K562 (cell line): ENCODE results near the gene ITGAE. TPM values are rescaled to one million over a fixed set of nuclear protein-coding genes. Genes with fewer than 3 reads are reported as not detected.

ENCODE experiments used
- CREB1 ChIP-seq, 2 experiments: sonication (generic) in 1 of 2; formaldehyde crosslinking in 1 of 2; IDR thresholded peaks; 2 replicates each; pipeline versions ENCODE4 v1.6.1 to v1.8.0; 2012 to 2022; ENCODE audit warnings: inconsistent platforms in 1 of 2, mild to moderate bottlenecking in 1 of 2, missing genetic modification reagents in 1 of 2, moderate library complexity in 1 of 2
- KLF1 ChIP-seq: fragments of 450-650 bp; IDR thresholded peaks from 2 replicates; pipeline ENCODE4 v1.6.1; 2016; ENCODE audit warnings: missing genetic modification characterization, missing compliant biosample characterization
- MEIS2 ChIP-seq: fragments of 450-650 bp; IDR thresholded peaks from 2 replicates; pipeline ENCODE4 v1.6.1; 2014; ENCODE audit warnings: mild to moderate bottlenecking; ENCODE audit not compliant: partially characterized antibody
- NFYB ChIP-seq: IDR thresholded peaks from 2 replicates; pipeline ENCODE4 v1.6.1; 2011; ENCODE audit warnings: mild to moderate bottlenecking, moderate library complexity; ENCODE audit not compliant: insufficient read length; ENCODE audit errors: extremely low read depth
- PCBP2 ChIP-seq: fragments of 200-400 bp; formaldehyde crosslinking; IDR thresholded peaks from 2 replicates; pipeline ENCODE4 v1.6.1; 2018; ENCODE audit warnings: low read length, low read depth, mild to moderate bottlenecking, moderate library complexity; ENCODE audit not compliant: poor library complexity, severe bottlenecking
- PRMT5 ChIP-seq: sonication (generic); formaldehyde crosslinking; IDR thresholded peaks from 2 replicates; pipeline ENCODE4 v1.5.0; 2020; ENCODE audit warnings: missing genetic modification reagents
- SAP30 ChIP-seq: fragments of 200-600 bp; sonication (generic); IDR thresholded peaks from 2 replicates; pipeline ENCODE4 v1.6.1; 2012; ENCODE audit warnings: borderline replicate concordance, low read depth, mild to moderate bottlenecking, moderate library complexity, low read length, control low read depth, inconsistent platforms; ENCODE audit not compliant: insufficient read depth, poor library complexity, severe bottlenecking
- U2AF2 ChIP-seq: fragments of 200-400 bp; formaldehyde crosslinking; optimal IDR thresholded peaks from 2 replicates; pipeline ENCODE3; 2017; ENCODE audit warnings: low read depth, mild to moderate bottlenecking, low read length
- ZNF175 ChIP-seq: fragments of 200-800 bp; sonication (Bioruptor generic); IDR thresholded peaks from 2 replicates; pipeline ENCODE4 v1.6.1; 2016; ENCODE audit warnings: low read depth, mild to moderate bottlenecking, missing genetic modification characterization, missing compliant biosample characterization
- ZNF212 ChIP-seq: fragments of 450-650 bp; formaldehyde crosslinking; IDR thresholded peaks from 2 replicates; pipeline ENCODE4 v1.4.0; 2020; ENCODE audit warnings: mild to moderate bottlenecking
- ZNF354B ChIP-seq: fragments of 250-450 bp; sonication (Bioruptor Pico); IDR thresholded peaks from 2 replicates; pipeline ENCODE4 v1.4.0; 2020
- ZNF436 ChIP-seq: fragments of 250-450, 450-650 bp; sonication (Bioruptor Pico); formaldehyde crosslinking; IDR thresholded peaks from 2 replicates; pipeline ENCODE4 v1.7.0; 2020; ENCODE audit warnings: mild to moderate bottlenecking
- polyA plus RNA-seq, 8 experiments: library from polyadenylated mRNA; depleted of rRNA in 4 of 8; stranded (reverse) in 5 of 8; unstranded in 3 of 8; fragments of >200 nt; fragmentation: Nextera tagmentation in 2 of 8; fragmentation: Illumina TruSeq in 1 of 8; extraction: Ambion mirVana in 2 of 8; extraction: Trizol in 1 of 8; gene quantifications; 2 replicates each; pipeline versions ENCODE4 v1.2.1 to v1.2.3, GENCODE V29; 2011 to 2014; ENCODE audit warnings: inconsistent platforms in 1 of 8, missing spikeins in 1 of 8
- total RNA-seq, 7 experiments: library from RNA; depleted of rRNA in 6 of 7; stranded (reverse); fragments of >200 nt in 6 of 7; fragmentation: Illumina TruSeq in 2 of 7; extraction: Trizol in 2 of 7; gene quantifications; 2 replicates each; pipeline versions ENCODE4 v1.2.1 to v1.2.3, GENCODE V29; 2011 to 2021; ENCODE audit warnings: low replicate concordance in 1 of 7
- TF ChIP-seq, protein P1 (sequence below): sonication (generic); formaldehyde crosslinking; IDR thresholded peaks from 2 replicates; pipeline ENCODE4 v1.8.0; 2022; ENCODE audit warnings: missing genetic modification reagents, mild to moderate bottlenecking, moderate library complexity, borderline replicate concordance
- TF ChIP-seq, protein P2 (sequence below): fragments of 250-450 bp; sonication (Bioruptor Pico); IDR thresholded peaks from 2 replicates; pipeline ENCODE4 v1.6.1; 2021; ENCODE audit warnings: mild to moderate bottlenecking
- TF ChIP-seq, protein P3 (sequence below), 2 experiments: fragments of 450-650 bp in 1 of 2; sonication (generic) in 1 of 2; formaldehyde crosslinking in 1 of 2; IDR thresholded peaks in 1 of 2; conservative IDR thresholded peaks in 1 of 2; 2 replicates each; pipeline versions ENCODE4 v1.6.1 to v1.8.1; 2016 to 2023; ENCODE audit warnings: mild to moderate bottlenecking in 2 of 2, moderate library complexity in 2 of 2, inconsistent platforms in 1 of 2, missing genetic modification reagents in 1 of 2
- TF ChIP-seq, protein P4 (sequence below): sonication (generic); formaldehyde crosslinking; IDR thresholded peaks from 2 replicates; pipeline ENCODE4 v1.8.0; 2022; ENCODE audit warnings: missing genetic modification reagents, mild to moderate bottlenecking, borderline replicate concordance
- TF ChIP-seq, protein P5 (sequence below): fragments of 150-350 bp; conservative IDR thresholded peaks from 2 replicates; pipeline ENCODE4 v1.6.1; 2014; ENCODE audit warnings: low read length
- TF ChIP-seq, protein P6 (sequence below): fragments of 250-450 bp; sonication (Bioruptor Pico); IDR thresholded peaks from 2 replicates; pipeline ENCODE4 v1.5.1; 2021; ENCODE audit warnings: mild to moderate bottlenecking

ITGAE gene
- total and polyA plus RNA-seq, 9 of the 15 experiments (the other 6 are each of a cell fraction or from before 2014, with no cell fraction given) = 14.8 to 160 (median 27.0) TPM

DNA sequence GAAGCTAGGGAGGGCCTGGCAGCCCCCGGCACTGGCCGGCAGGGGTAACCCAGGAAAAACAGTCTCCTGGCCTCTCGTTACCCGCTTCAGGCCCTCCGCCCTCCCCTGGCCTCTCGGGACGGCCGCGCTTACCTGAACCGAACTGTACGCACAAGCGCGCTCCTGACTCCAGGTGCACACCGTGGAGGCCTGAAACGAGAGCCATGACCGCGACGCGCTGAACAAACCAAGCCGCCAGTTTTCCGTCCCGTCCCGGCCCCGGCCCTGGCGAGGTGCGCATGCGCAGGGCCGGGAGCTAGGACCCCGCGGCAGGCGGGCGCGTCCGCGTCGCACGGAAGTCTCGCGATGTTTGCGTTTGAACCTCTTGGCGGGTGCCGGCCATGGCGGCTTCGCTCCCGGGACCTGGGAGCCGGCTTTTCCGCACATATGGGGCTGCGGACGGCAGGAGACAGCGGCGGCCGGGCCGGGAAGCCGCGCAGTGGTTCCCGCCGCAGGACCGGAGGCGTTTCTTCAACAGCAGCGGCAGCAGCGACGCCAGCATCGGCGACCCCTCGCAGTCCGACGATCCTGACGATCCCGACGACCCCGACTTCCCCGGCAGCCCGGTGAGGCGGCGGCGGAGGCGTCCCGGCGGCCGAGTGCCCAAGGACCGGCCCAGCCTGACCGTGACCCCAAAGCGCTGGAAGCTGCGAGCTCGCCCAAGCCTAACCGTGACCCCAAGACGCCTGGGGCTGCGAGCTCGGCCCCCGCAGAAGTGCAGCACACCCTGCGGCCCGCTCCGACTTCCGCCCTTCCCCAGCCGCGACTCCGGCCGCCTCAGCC is 77.2 kb downstream of the ITGAE start, which contains the start of gene HASPIN (continued):
- TF ChIP-seq ZNF175 (CRISPR knock-in tag) = no peak
- TF ChIP-seq, protein P1, sequence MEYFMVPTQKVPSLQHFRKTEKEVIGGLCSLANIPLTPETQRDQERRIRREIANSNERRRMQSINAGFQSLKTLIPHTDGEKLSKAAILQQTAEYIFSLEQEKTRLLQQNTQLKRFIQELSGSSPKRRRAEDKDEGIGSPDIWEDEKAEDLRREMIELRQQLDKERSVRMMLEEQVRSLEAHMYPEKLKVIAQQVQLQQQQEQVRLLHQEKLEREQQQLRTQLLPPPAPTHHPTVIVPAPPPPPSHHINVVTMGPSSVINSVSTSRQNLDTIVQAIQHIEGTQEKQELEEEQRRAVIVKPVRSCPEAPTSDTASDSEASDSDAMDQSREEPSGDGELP (CRISPR knock-in tag) = peak; percentile 55; the same call in 1 of the 2 replicates
- TF ChIP-seq NFYB = no peak
- TF ChIP-seq CREB1 (IDR thresholded peaks at IDR 0.05) = peak; percentile 68
- peak; percentile 85 for TF ChIP-seq CREB1 (CRISPR knock-in tag; IDR thresholded peaks at IDR 0.05)
- TF ChIP-seq, protein P2, sequence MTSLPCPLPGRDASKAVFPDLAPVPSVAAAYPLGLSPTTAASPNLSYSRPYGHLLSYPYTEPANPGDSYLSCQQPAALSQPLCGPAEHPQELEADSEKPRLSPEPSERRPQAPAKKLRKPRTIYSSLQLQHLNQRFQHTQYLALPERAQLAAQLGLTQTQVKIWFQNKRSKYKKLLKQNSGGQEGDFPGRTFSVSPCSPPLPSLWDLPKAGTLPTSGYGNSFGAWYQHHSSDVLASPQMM (CRISPR knock-in tag) = no peak
- no peak for TF ChIP-seq PRMT5 (CRISPR knock-in tag)
- TF ChIP-seq, protein P3, sequence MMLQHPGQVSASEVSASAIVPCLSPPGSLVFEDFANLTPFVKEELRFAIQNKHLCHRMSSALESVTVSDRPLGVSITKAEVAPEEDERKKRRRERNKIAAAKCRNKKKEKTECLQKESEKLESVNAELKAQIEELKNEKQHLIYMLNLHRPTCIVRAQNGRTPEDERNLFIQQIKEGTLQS (IDR thresholded peaks at IDR 0.05) = no peak
- TF ChIP-seq, protein P3 (CRISPR knock-in tag; conservative IDR thresholded peaks at IDR 0.05) = no peak
- TF ChIP-seq MEIS2 = peak; percentile 86
- TF ChIP-seq, protein P4, sequence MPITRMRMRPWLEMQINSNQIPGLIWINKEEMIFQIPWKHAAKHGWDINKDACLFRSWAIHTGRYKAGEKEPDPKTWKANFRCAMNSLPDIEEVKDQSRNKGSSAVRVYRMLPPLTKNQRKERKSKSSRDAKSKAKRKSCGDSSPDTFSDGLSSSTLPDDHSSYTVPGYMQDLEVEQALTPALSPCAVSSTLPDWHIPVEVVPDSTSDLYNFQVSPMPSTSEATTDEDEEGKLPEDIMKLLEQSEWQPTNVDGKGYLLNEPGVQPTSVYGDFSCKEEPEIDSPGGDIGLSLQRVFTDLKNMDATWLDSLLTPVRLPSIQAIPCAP (CRISPR knock-in tag) = no peak
- no peak for TF ChIP-seq ZNF354B (CRISPR knock-in tag)
- TF ChIP-seq SAP30 = peak; percentile 87
- TF ChIP-seq, protein P5, sequence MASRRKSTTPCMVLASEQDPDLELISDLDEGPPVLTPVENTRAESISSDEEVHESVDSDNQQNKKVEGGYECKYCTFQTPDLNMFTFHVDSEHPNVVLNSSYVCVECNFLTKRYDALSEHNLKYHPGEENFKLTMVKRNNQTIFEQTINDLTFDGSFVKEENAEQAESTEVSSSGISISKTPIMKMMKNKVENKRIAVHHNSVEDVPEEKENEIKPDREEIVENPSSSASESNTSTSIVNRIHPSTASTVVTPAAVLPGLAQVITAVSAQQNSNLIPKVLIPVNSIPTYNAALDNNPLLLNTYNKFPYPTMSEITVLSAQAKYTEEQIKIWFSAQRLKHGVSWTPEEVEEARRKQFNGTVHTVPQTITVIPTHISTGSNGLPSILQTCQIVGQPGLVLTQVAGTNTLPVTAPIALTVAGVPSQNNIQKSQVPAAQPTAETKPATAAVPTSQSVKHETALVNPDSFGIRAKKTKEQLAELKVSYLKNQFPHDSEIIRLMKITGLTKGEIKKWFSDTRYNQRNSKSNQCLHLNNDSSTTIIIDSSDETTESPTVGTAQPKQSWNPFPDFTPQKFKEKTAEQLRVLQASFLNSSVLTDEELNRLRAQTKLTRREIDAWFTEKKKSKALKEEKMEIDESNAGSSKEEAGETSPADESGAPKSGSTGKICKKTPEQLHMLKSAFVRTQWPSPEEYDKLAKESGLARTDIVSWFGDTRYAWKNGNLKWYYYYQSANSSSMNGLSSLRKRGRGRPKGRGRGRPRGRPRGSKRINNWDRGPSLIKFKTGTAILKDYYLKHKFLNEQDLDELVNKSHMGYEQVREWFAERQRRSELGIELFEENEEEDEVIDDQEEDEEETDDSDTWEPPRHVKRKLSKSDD = peak; percentile 84; the same call in 1 of the 2 replicates
- TF ChIP-seq, protein P6, sequence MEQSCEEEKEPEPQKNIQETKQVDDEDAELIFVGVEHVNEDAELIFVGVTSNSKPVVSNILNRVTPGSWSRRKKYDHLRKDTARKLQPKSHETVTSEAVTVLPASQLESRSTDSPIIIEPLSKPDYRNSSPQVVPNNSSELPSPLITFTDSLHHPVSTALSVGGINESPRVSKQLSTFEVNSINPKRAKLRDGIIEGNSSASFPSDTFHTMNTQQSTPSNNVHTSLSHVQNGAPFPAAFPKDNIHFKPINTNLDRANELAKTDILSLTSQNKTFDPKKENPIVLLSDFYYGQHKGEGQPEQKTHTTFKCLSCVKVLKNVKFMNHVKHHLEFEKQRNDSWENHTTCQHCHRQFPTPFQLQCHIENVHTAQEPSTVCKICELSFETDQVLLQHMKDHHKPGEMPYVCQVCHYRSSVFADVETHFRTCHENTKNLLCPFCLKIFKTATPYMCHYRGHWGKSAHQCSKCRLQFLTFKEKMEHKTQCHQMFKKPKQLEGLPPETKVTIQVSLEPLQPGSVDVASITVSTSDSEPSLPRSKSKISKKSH (CRISPR knock-in tag) = no peak
- TF ChIP-seq ZNF436 = no peak
- no peak for TF ChIP-seq ZNF212 (CRISPR knock-in tag)
- no peak for TF ChIP-seq U2AF2
- TF ChIP-seq PCBP2 = no peak
- no peak for TF ChIP-seq KLF1
